Embryonic facial prominence (tissue), 1 donor: ENCODE measurements around the gene QSOX1.
"Not testable (repeated sequence)": the region's sequence is repeated elsewhere in the genome, so short reads cannot be mapped to it uniquely, and the experiment has no call there.

ENCODE experiments used
- DNase-seq: peaks from one replicate; pipeline ENCODE4 v3.0.0-alpha.2; 2016; ENCODE audit errors: extremely low spot score

The QSOX1 gene

GRCh38 chr1:180154325-180155181 lies at the start of gene QSOX1:
Gene QSOX1 (plus strand): TSS chr1:180154869. CDS start chr1:180154908, 39 bp downstream.
- DNase-seq: peak; percentile 54

GRCh38 chr1:180112091-180112490 lies 42.6 kb upstream of the QSOX1 start:
- no peak for DNase-seq

- no peak for DNase-seq
These were observed 41.6 kb upstream of the QSOX1 start for GRCh38 chr1:180112984-180113647.

- DNase-seq: no peak
These were observed 40.2 kb upstream of the QSOX1 start for GRCh38 chr1:180114396-180114945.

- no peak for DNase-seq
These were observed 37.5 kb upstream of the QSOX1 start for GRCh38 chr1:180116964-180117763.

- no peak for DNase-seq
These were observed 36.9 kb upstream of the QSOX1 start for GRCh38 chr1:180117764-180118116.

- no peak for DNase-seq
These were observed 34.8 kb upstream of the QSOX1 start for GRCh38 chr1:180119837-180120236.

GRCh38 chr1:180123463-180123936 lies 31.2 kb upstream of the QSOX1 start:
- DNase-seq: no peak

- no peak for DNase-seq
These were observed 24.0 kb upstream of the QSOX1 start for GRCh38 chr1:180130651-180131050.

- DNase-seq: no peak
These were observed 23.2 kb upstream of the QSOX1 start for GRCh38 chr1:180131510-180131909.

- DNase-seq: no peak
These were observed 21.5 kb upstream of the QSOX1 start for GRCh38 chr1:180133193-180133592.

- not testable (repeated sequence) for DNase-seq
These were observed 21.0 kb upstream of the QSOX1 start for GRCh38 chr1:180133688-180134087.

- DNase-seq: no peak
These were observed 19.1 kb upstream of the QSOX1 start for GRCh38 chr1:180135535-180135934.

GRCh38 chr1:180136331-180136967 lies 18.2 kb upstream of the QSOX1 start:
- no peak for DNase-seq

GRCh38 chr1:180136968-180137356 lies 17.7 kb upstream of the QSOX1 start:
- DNase-seq: no peak

- no peak for DNase-seq
These were observed 16.9 kb upstream of the QSOX1 start for GRCh38 chr1:180137776-180138175.

GRCh38 chr1:180141381-180141934 lies 13.2 kb upstream of the QSOX1 start:
- no peak for DNase-seq

- DNase-seq: no peak
These were observed 11.3 kb upstream of the QSOX1 start for GRCh38 chr1:180143359-180143758.

- no peak for DNase-seq
These were observed 9.9 kb upstream of the QSOX1 start for GRCh38 chr1:180144659-180145357.

- no peak for DNase-seq
These were observed 9.2 kb upstream of the QSOX1 start for GRCh38 chr1:180145446-180145845.

- DNase-seq: no peak
These were observed 3.7 kb upstream of the QSOX1 start for GRCh38 chr1:180150982-180151381.
